Uterus (tissue), 4 donors: Measurements from ENCODE around the gene SPOCK1. TPM values are rescaled to one million over a fixed set of nuclear protein-coding genes. Genes with fewer than 3 reads are reported as not detected.
"Not testable (repeated sequence)": the region's sequence is repeated elsewhere in the genome, so short reads cannot be mapped to it uniquely, and the experiment has no call there.

Source experiments
- DNase-seq, 2 donors: peaks; one replicate each; pipeline ENCODE4 v3.0.0-alpha.2; 2019 to 2020
- H3K27ac ChIP-seq, 2 donors: fragments of 200-600 bp; sonication (generic); 1 replicate in 1 of 2; 2 replicates in 1 of 2; pipeline ENCODE4 v1.5.1; 2016 to 2018
- H3K27me3 ChIP-seq, 2 donors: fragments of 200-600 bp; sonication (generic); one replicate each; pipeline ENCODE4 v1.5.1; 2018 to 2019; ENCODE audit warnings: control low read depth in 1 of 2
- H3K36me3 ChIP-seq, 2 donors: fragments of 200-600 bp; sonication (generic); one replicate each; pipeline ENCODE4 v1.5.1; 2019; ENCODE audit warnings: control low read depth in 1 of 2
- H3K4me1 ChIP-seq, 2 donors: fragments of 200-600 bp; sonication (generic); one replicate each; pipeline ENCODE4 v1.5.1; 2018 to 2019; ENCODE audit warnings: control low read depth in 1 of 2
- H3K4me3 ChIP-seq, 2 donors: fragments of 200-600 bp; sonication (generic); 1 replicate in 1 of 2; 2 replicates in 1 of 2; pipeline ENCODE4 v1.5.1; 2018 to 2019; ENCODE audit warnings: mild to moderate bottlenecking in 1 of 2
- H3K9me3 ChIP-seq, 2 donors: fragments of 200-600 bp; sonication (generic); one replicate each; pipeline ENCODE4 v1.5.1; 2019; ENCODE audit warnings: control low read depth in 1 of 2
- POLR2A ChIP-seq, 2 donors: fragments of 450-650 bp; IDR thresholded peaks; one replicate each; pipeline ENCODE4 v1.6.1; 2016; ENCODE audit warnings: antibody characterized with exemption in 2 of 2, mild to moderate bottlenecking in 1 of 2, moderate library complexity in 1 of 2
- intact Hi-C: fragments of 100-400 bp; cut with DNase I; formaldehyde crosslinking; loops from one replicate; pipeline ENCODE4 v1.15.1; 2023; ENCODE audit warnings: low total_unique reads
- total RNA-seq, 4 donors: library from RNA; depleted of rRNA in 3 of 4; stranded (reverse); fragments of >200 nt in 3 of 4; gene quantifications; one replicate each; pipeline versions ENCODE4 v1.1.0 to v1.2.4, GENCODE V29; 2014 to 2023
- TF ChIP-seq, protein P1 (sequence below), 4 experiments: fragments of 200-600 bp in 2 of 4; fragments of 450-650 bp in 2 of 4; sonication (generic) in 2 of 4; IDR thresholded peaks; one replicate each; pipeline ENCODE4 v1.5.1; 2016 to 2019; ENCODE audit warnings: antibody characterized with exemption in 4 of 4, mild to moderate bottlenecking in 2 of 4, moderate library complexity in 1 of 4
- donor health status: DM: yes; HTN: yes; CAD: no.

SPOCK1 gene
- total RNA-seq, 4 donors from 2014 or later: 31.8 to 131 (median 45.1) TPM

DNA sequence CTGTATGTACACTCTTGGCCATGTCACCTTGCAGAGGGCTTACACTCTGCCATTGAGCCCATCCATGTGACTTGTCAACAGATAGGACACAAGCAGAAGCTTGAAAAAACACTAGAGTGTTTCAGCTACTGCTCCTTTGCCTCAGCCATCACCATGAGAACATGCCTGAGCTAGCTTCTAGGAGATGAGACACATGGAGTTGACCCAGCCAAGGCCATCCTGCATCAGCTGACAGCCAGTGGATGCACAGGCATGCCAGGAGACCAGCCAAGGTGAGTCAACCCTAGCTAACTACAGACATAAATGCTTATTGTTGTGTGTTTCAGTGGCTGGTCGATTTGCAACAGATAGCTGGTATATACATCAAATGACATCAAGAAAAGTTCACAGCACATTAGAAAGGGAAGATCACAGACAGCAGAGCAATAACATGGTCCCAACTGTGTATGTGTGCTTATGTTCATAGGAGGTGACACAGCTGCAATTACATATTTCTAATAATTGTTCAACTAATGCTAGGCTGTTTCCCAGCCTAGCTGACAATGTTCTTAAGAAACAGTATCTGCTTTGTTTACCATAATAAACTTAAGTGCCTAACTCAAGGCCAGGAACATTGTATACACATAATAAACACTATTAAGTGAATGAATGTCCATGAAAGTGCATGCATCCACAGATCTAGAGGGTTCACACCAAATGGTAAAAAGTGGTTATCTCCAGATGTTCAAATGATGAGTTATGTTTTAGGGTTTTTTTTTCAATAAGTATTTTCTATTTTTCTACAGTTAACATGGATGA is 105.7 kb downstream of the SPOCK1 start:
- H3K4me3 ChIP-seq: no peak overlapping the region
- TF ChIP-seq, protein P1, sequence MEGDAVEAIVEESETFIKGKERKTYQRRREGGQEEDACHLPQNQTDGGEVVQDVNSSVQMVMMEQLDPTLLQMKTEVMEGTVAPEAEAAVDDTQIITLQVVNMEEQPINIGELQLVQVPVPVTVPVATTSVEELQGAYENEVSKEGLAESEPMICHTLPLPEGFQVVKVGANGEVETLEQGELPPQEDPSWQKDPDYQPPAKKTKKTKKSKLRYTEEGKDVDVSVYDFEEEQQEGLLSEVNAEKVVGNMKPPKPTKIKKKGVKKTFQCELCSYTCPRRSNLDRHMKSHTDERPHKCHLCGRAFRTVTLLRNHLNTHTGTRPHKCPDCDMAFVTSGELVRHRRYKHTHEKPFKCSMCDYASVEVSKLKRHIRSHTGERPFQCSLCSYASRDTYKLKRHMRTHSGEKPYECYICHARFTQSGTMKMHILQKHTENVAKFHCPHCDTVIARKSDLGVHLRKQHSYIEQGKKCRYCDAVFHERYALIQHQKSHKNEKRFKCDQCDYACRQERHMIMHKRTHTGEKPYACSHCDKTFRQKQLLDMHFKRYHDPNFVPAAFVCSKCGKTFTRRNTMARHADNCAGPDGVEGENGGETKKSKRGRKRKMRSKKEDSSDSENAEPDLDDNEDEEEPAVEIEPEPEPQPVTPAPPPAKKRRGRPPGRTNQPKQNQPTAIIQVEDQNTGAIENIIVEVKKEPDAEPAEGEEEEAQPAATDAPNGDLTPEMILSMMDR (IDR thresholded peaks at IDR 0.05): no peak
- TF ChIP-seq POLR2A (IDR thresholded peaks at IDR 0.05): no peak
- H3K4me1 ChIP-seq: no peaks in the 10 kb centered on the region
- no peaks in the 10 kb centered on the region for H3K9me3 ChIP-seq
- no peaks in the 10 kb centered on the region for H3K36me3 ChIP-seq
- H3K27ac ChIP-seq: no peak overlapping the region
- intact Hi-C loops: no loop called here
- no peaks in the 10 kb centered on the region for H3K27me3 ChIP-seq
- DNase-seq: no peak

DNA sequence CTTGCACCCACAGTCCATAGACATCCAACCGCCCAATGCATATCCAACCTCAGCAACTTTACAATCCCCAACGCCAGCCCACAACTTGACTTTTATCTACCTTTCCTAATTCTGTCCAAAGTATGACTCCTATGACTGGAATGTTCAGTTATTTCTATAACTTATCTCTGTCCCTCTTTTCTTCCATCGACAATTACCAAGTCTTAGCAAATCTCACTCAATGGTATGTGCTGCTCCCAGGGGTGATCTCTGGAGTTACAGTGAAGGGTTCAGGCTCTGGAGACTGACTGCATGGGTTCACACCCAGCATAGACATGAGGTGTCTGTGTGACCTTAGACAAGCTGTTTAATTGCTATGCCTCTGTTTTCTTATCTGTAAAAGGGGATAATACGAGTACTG is 106.9 kb downstream of the SPOCK1 start:
- Histone ChIP-seq H3K27ac (no peak overlapping the region), H3K4me1 (no peaks in the 10 kb centered on the region), H3K36me3 (no peaks in the 10 kb centered on the region), H3K4me3 (no peak overlapping the region), H3K27me3 (no peaks in the 10 kb centered on the region), H3K9me3 (no peaks in the 10 kb centered on the region)
- intact Hi-C loops: no loop called here
- no peak for DNase-seq
- TF ChIP-seq, protein P1 (IDR thresholded peaks at IDR 0.05): no peak
- no peak for TF ChIP-seq POLR2A (IDR thresholded peaks at IDR 0.05)

GRCh38 chr5:137391044-137391443 is 108.1 kb downstream of the SPOCK1 start:
- H3K4me1 ChIP-seq, H3K27me3 ChIP-seq, H3K9me3 ChIP-seq, H3K27ac ChIP-seq, DNase-seq, intact Hi-C loops, H3K4me3 ChIP-seq, H3K36me3 ChIP-seq: not testable (repeated sequence)

DNA sequence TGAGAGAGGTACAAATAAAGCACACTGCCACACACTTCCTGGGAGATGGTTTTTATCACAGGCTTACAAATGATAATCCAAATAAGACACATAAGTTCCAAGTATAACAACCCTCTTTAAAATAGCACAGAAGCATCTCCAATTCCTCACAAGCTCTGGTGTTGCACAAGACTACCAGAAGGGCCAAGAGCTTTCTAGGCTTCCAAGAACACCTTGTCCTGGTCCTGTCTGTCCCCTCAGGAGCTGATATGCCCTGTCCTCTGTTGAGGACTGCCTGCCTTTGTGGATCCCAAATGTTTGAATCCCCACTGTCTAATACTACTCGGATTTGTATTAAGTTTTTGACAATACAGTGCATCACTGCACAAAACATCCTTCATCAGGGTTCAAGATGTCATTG is 110.1 kb downstream of the SPOCK1 start:
- intact Hi-C loops: no loop called here
- no peaks in the 10 kb centered on the region for H3K4me1 ChIP-seq
- H3K36me3 ChIP-seq: no peaks in the 10 kb centered on the region
- TF ChIP-seq POLR2A (IDR thresholded peaks at IDR 0.05): no peak
- TF ChIP-seq, protein P1 (IDR thresholded peaks at IDR 0.05): no peak
- H3K27ac ChIP-seq: no peak overlapping the region
- no peak for DNase-seq
- no peak overlapping the region for H3K4me3 ChIP-seq
- no peaks in the 10 kb centered on the region for H3K27me3 ChIP-seq
- no peaks in the 10 kb centered on the region for H3K9me3 ChIP-seq

GRCh38 chr5:137385064-137385463 is 114.1 kb downstream of the SPOCK1 start:
- no peak for TF ChIP-seq POLR2A (IDR thresholded peaks at IDR 0.05)
- TF ChIP-seq, protein P1 (IDR thresholded peaks at IDR 0.05): no peak

More at GRCh38 chr5:137385064-137385463, 114.1 kb downstream of the SPOCK1 start:
- no peaks in the 10 kb centered on the region for H3K9me3 ChIP-seq
- no peaks in the 10 kb centered on the region for H3K36me3 ChIP-seq
- H3K27ac ChIP-seq: no peak overlapping the region
- H3K4me3 ChIP-seq: no peak overlapping the region
- intact Hi-C loops: no loop called here
- DNase-seq: no peak
- no peaks in the 10 kb centered on the region for H3K4me1 ChIP-seq
- H3K27me3 ChIP-seq: no peaks in the 10 kb centered on the region
